WTC11 (cell line): ENCODE results near the gene RFC5.

ENCODE experiments used
- AFF4 ChIP-seq: sonication (generic); formaldehyde crosslinking; IDR thresholded peaks from 2 replicates; pipeline ENCODE4 v1.8.1; 2023; ENCODE audit warnings: mild to moderate bottlenecking, missing genetic modification reagents, borderline replicate concordance
- IRF2 ChIP-seq: sonication (generic); formaldehyde crosslinking; IDR thresholded peaks from 2 replicates; pipeline ENCODE4 v1.8.0; 2022; ENCODE audit warnings: low read depth, missing genetic modification reagents, borderline replicate concordance
- TF ChIP-seq, protein P1 (sequence below): sonication (generic); formaldehyde crosslinking; IDR thresholded peaks from 2 replicates; pipeline ENCODE4 v1.8.1; 2023; ENCODE audit warnings: mild to moderate bottlenecking, missing genetic modification reagents
- TF ChIP-seq, protein P2 (sequence below): fragments of 200-600 bp; IDR thresholded peaks from 2 replicates; pipeline ENCODE4 v1.8.0; 2022; ENCODE audit warnings: antibody characterized with exemption
- TF ChIP-seq, protein P3 (sequence below): sonication (generic); formaldehyde crosslinking; IDR thresholded peaks from 2 replicates; pipeline ENCODE4 v1.8.1; 2023; ENCODE audit warnings: mild to moderate bottlenecking, missing genetic modification reagents, moderate library complexity
- TF ChIP-seq, protein P4 (sequence below): sonication (generic); formaldehyde crosslinking; conservative IDR thresholded peaks from 2 replicates; pipeline ENCODE4 v1.8.1; 2022; ENCODE audit warnings: mild to moderate bottlenecking, missing genetic modification reagents

GRCh38 chr12:118070650-118071049 lies 54.1 kb downstream of the RFC5 start:
- TF ChIP-seq, protein P1, sequence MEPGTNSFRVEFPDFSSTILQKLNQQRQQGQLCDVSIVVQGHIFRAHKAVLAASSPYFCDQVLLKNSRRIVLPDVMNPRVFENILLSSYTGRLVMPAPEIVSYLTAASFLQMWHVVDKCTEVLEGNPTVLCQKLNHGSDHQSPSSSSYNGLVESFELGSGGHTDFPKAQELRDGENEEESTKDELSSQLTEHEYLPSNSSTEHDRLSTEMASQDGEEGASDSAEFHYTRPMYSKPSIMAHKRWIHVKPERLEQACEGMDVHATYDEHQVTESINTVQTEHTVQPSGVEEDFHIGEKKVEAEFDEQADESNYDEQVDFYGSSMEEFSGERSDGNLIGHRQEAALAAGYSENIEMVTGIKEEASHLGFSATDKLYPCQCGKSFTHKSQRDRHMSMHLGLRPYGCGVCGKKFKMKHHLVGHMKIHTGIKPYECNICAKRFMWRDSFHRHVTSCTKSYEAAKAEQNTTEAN (CRISPR knock-in tag): no peak
- TF ChIP-seq, protein P2, sequence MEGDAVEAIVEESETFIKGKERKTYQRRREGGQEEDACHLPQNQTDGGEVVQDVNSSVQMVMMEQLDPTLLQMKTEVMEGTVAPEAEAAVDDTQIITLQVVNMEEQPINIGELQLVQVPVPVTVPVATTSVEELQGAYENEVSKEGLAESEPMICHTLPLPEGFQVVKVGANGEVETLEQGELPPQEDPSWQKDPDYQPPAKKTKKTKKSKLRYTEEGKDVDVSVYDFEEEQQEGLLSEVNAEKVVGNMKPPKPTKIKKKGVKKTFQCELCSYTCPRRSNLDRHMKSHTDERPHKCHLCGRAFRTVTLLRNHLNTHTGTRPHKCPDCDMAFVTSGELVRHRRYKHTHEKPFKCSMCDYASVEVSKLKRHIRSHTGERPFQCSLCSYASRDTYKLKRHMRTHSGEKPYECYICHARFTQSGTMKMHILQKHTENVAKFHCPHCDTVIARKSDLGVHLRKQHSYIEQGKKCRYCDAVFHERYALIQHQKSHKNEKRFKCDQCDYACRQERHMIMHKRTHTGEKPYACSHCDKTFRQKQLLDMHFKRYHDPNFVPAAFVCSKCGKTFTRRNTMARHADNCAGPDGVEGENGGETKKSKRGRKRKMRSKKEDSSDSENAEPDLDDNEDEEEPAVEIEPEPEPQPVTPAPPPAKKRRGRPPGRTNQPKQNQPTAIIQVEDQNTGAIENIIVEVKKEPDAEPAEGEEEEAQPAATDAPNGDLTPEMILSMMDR: no peak
- no peak for TF ChIP-seq AFF4
- TF ChIP-seq IRF2 (CRISPR knock-in tag): no peak
- TF ChIP-seq, protein P3, sequence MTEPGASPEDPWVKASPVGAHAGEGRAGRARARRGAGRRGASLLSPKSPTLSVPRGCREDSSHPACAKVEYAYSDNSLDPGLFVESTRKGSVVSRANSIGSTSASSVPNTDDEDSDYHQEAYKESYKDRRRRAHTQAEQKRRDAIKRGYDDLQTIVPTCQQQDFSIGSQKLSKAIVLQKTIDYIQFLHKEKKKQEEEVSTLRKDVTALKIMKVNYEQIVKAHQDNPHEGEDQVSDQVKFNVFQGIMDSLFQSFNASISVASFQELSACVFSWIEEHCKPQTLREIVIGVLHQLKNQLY (CRISPR knock-in tag): no peak
- TF ChIP-seq, protein P4, sequence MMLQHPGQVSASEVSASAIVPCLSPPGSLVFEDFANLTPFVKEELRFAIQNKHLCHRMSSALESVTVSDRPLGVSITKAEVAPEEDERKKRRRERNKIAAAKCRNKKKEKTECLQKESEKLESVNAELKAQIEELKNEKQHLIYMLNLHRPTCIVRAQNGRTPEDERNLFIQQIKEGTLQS (CRISPR knock-in tag): no peak
